Gastroesophageal sphincter (tissue), 3 donors: ENCODE measurements around the gene PDX1.

Experiments
- EP300 ChIP-seq: sonication (generic); formaldehyde crosslinking; IDR thresholded peaks from one replicate; pipeline ENCODE4 v1.6.1; 2017; ENCODE audit warnings: antibody characterized with exemption, mild to moderate bottlenecking
- POLR2AphosphoS5 ChIP-seq: sonication (generic); formaldehyde crosslinking; IDR thresholded peaks from one replicate; pipeline ENCODE4 v1.6.1; 2017; ENCODE audit warnings: antibody characterized with exemption
- TF ChIP-seq, protein P1 (sequence below), 4 experiments: fragments of 200-600 bp in 2 of 4; fragments of 450-650 bp in 2 of 4; sonication (generic) in 1 of 4; IDR thresholded peaks; one replicate each; pipeline ENCODE4 v1.5.1; 2017 to 2019; ENCODE audit warnings: antibody characterized with exemption in 4 of 4, mild to moderate bottlenecking in 2 of 4, moderate library complexity in 2 of 4

- no peak for TF ChIP-seq EP300
- no peak for TF ChIP-seq POLR2AphosphoS5
- TF ChIP-seq, protein P1, sequence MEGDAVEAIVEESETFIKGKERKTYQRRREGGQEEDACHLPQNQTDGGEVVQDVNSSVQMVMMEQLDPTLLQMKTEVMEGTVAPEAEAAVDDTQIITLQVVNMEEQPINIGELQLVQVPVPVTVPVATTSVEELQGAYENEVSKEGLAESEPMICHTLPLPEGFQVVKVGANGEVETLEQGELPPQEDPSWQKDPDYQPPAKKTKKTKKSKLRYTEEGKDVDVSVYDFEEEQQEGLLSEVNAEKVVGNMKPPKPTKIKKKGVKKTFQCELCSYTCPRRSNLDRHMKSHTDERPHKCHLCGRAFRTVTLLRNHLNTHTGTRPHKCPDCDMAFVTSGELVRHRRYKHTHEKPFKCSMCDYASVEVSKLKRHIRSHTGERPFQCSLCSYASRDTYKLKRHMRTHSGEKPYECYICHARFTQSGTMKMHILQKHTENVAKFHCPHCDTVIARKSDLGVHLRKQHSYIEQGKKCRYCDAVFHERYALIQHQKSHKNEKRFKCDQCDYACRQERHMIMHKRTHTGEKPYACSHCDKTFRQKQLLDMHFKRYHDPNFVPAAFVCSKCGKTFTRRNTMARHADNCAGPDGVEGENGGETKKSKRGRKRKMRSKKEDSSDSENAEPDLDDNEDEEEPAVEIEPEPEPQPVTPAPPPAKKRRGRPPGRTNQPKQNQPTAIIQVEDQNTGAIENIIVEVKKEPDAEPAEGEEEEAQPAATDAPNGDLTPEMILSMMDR (IDR thresholded peaks at IDR 0.05), result no peak
These were observed 10.1 kb downstream of the PDX1 start for GRCh38 chr13:27929868-27930267.
